Measurements from ENCODE around the gene ATP6V1G2. TPM values are rescaled to one million over a fixed set of nuclear protein-coding genes. Genes with fewer than 3 reads are reported as not detected.

The ATP6V1G2 gene
- polyA plus RNA-seq, 3 donors, result 0.41 TPM; not detected in 2

DNA sequence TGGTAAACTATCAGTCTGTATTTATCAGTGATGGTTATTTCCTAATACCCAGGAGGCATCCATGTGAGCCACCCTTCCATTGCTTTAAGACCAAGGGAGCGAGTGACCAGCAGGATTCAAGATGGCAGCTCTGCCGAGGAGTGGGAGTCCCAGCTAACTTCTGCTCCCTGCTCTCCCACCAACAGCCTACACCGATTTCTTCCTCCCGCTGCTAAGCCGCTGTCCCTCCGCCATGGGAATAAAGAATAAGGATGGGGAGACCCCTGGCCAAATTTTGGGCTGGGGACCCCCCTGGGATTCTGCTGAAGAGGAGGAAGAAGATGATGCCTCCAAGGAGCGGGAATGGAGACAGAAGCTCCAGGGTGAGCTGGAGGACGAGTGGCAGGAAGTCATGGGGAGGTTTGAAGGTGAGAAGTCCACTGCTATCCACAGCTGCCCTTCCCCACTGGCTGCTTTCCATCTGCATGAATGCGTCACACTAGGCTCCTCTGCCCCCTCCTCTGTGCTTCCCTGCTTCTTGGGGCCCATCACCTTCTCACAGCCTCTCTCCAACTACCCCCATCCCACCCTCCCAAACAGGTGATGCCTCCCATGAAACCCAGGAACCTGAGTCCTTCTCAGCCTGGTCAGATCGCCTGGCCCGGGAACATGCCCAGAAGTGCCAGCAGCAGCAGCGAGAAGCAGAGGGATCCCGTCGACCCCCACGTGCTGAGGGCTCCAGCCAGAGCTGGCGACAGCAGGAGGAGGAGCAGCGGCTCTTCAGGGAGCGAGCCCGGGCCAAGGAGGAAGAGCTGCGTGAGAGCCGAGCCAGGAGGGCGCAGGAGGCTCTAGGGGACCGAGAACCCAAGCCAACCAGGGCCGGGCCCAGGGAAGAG lies 11.3 kb upstream of the ATP6V1G2 start:
- Mint-ChIP-seq H3K36me3 (peaks cover 15 to 31% of the 10 kb centered on the region in 2 donors), H3K4me3 (peak overlapping the region; percentile 79 to 81), H3K9me3 (no peaks in the 10 kb centered on the region), H3K27me3 (ENCODE audit: low read depth in 3 of 3) (peaks cover 0 to 2% (median 0%) of the 10 kb centered on the region in 3 donors), H3K27ac (peak overlapping the region; percentile 91 to 98 (median 94)), H3K4me1 (peaks cover 72% of the 10 kb centered on the region)
- peak in 2 of 3 donors; percentile 29 to 49 for DNase-seq
- H3K27ac ChIP-seq (ENCODE audit: low read depth in 1 of 2, low read length in 2 of 2), result peak overlapping the region; percentile 96 to 98
- intact Hi-C loops (cut with micrococcal nuclease), result loop anchor here in 1 of 2 donors (2.0 kb wide), 1 partner anchor 29 kb away; the partner anchor contains the start of gene LST1
- H2AFZ ChIP-seq (ENCODE audit: insufficient read depth, low read depth, low read length, poor library complexity, severe bottlenecking), result peak overlapping the region; percentile 29
- H3K36me3 ChIP-seq (replicated peaks in 1 of 2; ENCODE audit: control insufficient read depth in 1 of 2, insufficient read depth in 2 of 2, low read length in 2 of 2), result no peaks in the 10 kb centered on the region
- H3K4me3 ChIP-seq (replicated peaks in 1 of 3; ENCODE audit: low read depth in 2 of 3, low read length in 3 of 3), result peak overlapping the region in 2 of 3 experiments; percentile 12 to 66
- H3K4me2 ChIP-seq (replicated peaks; ENCODE audit: extremely low read depth, low read length, poor library complexity, severe bottlenecking), result peak overlapping the region; percentile 78
- no peaks in the 10 kb centered on the region for H3K9me3 ChIP-seq (replicated peaks in 1 of 2; ENCODE audit: control insufficient read depth in 1 of 2, insufficient read depth in 1 of 2, low read length in 2 of 2)
- peaks cover 76% of the 10 kb centered on the region in 2 donors for H3K4me1 ChIP-seq (ENCODE audit: control insufficient read depth in 1 of 2, insufficient read depth in 2 of 2, low read length in 2 of 2)
- 23% methylated on average over 17 of the region's 24 CpGs for WGBS (ENCODE audit: insufficient coverage)
- no peak for TF ChIP-seq CTCF (IDR thresholded peaks at IDR 0.05)
- peak overlapping the region; percentile 75 for H3K9ac ChIP-seq (ENCODE audit: insufficient read depth, low read length, poor library complexity, severe bottlenecking)
- peaks cover 20% of the 10 kb centered on the region for H3K79me2 ChIP-seq (ENCODE audit: insufficient read depth, low read length)
- no peaks in the 10 kb centered on the region for H4K20me1 ChIP-seq (ENCODE audit: insufficient read depth, low read length)
- H3K27me3 ChIP-seq (ENCODE audit: control insufficient read depth in 2 of 2, insufficient read depth in 2 of 2, low read length in 2 of 2), result no peaks in the 10 kb centered on the region

GRCh38 chr6:31556307-31556706 lies 9.9 kb upstream of the ATP6V1G2 start:
- no peak overlapping the region for H3K27ac ChIP-seq (ENCODE audit: low read depth in 1 of 2, low read length in 2 of 2)
- Mint-ChIP-seq H3K27ac (peak overlapping the region in 2 of 7 donors; percentile 14 to 71), H3K27me3 (ENCODE audit: low read depth in 3 of 3) (peaks cover 0 to 2% (median 0%) of the 10 kb centered on the region in 3 donors), H3K36me3 (peaks cover 12 to 28% of the 10 kb centered on the region in 2 donors), H3K4me3 (no peak overlapping the region), H3K9me3 (no peaks in the 10 kb centered on the region), H3K4me1 (peaks cover 70% of the 10 kb centered on the region)
- no CpG with 5 or more reads among the region's 3 CpGs for WGBS (ENCODE audit: insufficient coverage)
- H4K20me1 ChIP-seq (ENCODE audit: insufficient read depth, low read length), result no peaks in the 10 kb centered on the region
- no peaks in the 10 kb centered on the region for H3K27me3 ChIP-seq (ENCODE audit: control insufficient read depth in 2 of 2, insufficient read depth in 2 of 2, low read length in 2 of 2)
- no peak for DNase-seq
- H3K4me2 ChIP-seq (replicated peaks; ENCODE audit: extremely low read depth, low read length, poor library complexity, severe bottlenecking), result no peak overlapping the region
- peaks cover 25% of the 10 kb centered on the region for H3K79me2 ChIP-seq (ENCODE audit: insufficient read depth, low read length)
- intact Hi-C loops (cut with micrococcal nuclease), result no loop called here
- no peaks in the 10 kb centered on the region for H3K36me3 ChIP-seq (replicated peaks in 1 of 2; ENCODE audit: control insufficient read depth in 1 of 2, insufficient read depth in 2 of 2, low read length in 2 of 2)
- H3K4me1 ChIP-seq (ENCODE audit: control insufficient read depth in 1 of 2, insufficient read depth in 2 of 2, low read length in 2 of 2), result peaks cover 67 to 70% of the 10 kb centered on the region in 2 donors
- no peak for TF ChIP-seq CTCF (IDR thresholded peaks at IDR 0.05)
- H3K9ac ChIP-seq (ENCODE audit: insufficient read depth, low read length, poor library complexity, severe bottlenecking), result no peak overlapping the region
- no peak overlapping the region for H2AFZ ChIP-seq (ENCODE audit: insufficient read depth, low read depth, low read length, poor library complexity, severe bottlenecking)
- H3K4me3 ChIP-seq (replicated peaks in 1 of 3; ENCODE audit: low read depth in 2 of 3, low read length in 3 of 3), result no peak overlapping the region
- H3K9me3 ChIP-seq (replicated peaks in 1 of 2; ENCODE audit: control insufficient read depth in 1 of 2, insufficient read depth in 1 of 2, low read length in 2 of 2), result no peaks in the 10 kb centered on the region
